Measurements from ENCODE around the gene ZNF175.

- TF ChIP-seq POLR2A (IDR thresholded peaks at IDR 0.05) = no peak
- no peak for TF ChIP-seq CTCF (IDR thresholded peaks at IDR 0.05)
Measured at GRCh38 chr19:51544038-51544437, 27.0 kb upstream of the ZNF175 start.

Measured in testis (tissue), 2 donors.